Measurements from ENCODE around the gene HEXIM1.

HEXIM1 gene

GRCh38 chr17:45172541-45173286 lies 24.4 kb downstream of the HEXIM1 start:
- Histone ChIP-seq H3K9ac (ENCODE audit: insufficient read length) (peak overlapping the region; percentile 64), H3K27ac (peak overlapping the region; percentile 92), H3K36me3 (ENCODE audit: insufficient read depth, low read length) (no peaks in the 10 kb centered on the region), H3K4me3 (peak overlapping the region; percentile 66), H3K9me3 (ENCODE audit: low read depth, low read length) (no peaks in the 10 kb centered on the region)
- DNase-seq (ENCODE audit: low read depth, low spot score), result no peak
- TF ChIP-seq EZH2 (IDR thresholded peaks at IDR 0.05) (no peak), POLR2AphosphoS5 (IDR thresholded peaks at IDR 0.05; ENCODE audit: borderline replicate concordance, low read depth, low read length) (peak; percentile 68), FOXP2 (optimal IDR thresholded peaks at IDR 0.05; ENCODE audit: control extremely low read depth, extremely low read length, insufficient read depth) (peak; percentile 26)

DNA sequence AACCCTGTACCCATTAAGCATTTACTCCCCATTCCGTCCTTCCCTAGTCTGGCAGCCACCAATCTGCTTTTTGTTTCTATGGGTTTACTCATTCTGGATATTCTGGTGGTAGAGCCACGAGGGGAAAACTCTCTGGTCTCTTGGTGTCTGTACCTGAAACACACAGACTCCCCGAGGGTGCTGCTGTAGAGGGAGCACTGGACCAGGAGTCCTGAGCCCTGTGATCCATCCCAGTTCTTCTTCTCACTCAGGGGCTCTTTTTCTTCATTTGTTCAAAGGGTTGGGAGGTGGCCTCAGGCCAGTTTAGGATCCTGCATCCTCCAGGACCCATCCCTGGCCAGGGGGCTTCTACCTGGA lies 27.5 kb downstream of the HEXIM1 start:
- DNase-seq (ENCODE audit: low read depth, low spot score), result no peak
- H3K9me3 ChIP-seq (ENCODE audit: low read depth, low read length), result no peaks in the 10 kb centered on the region
- H3K9ac ChIP-seq (ENCODE audit: insufficient read length), result no peak overlapping the region
- no peaks in the 10 kb centered on the region for H3K36me3 ChIP-seq (ENCODE audit: insufficient read depth, low read length)
- no peak overlapping the region for H3K4me3 ChIP-seq
- H3K27ac ChIP-seq, result peak overlapping the region; percentile 47; the same call in 1 of the 2 replicates
- TF ChIP-seq POLR2AphosphoS5 (IDR thresholded peaks at IDR 0.05; ENCODE audit: borderline replicate concordance, low read depth, low read length) (no peak), FOXP2 (optimal IDR thresholded peaks at IDR 0.05; ENCODE audit: control extremely low read depth, extremely low read length, insufficient read depth) (no peak), EZH2 (IDR thresholded peaks at IDR 0.05) (no peak)

DNA sequence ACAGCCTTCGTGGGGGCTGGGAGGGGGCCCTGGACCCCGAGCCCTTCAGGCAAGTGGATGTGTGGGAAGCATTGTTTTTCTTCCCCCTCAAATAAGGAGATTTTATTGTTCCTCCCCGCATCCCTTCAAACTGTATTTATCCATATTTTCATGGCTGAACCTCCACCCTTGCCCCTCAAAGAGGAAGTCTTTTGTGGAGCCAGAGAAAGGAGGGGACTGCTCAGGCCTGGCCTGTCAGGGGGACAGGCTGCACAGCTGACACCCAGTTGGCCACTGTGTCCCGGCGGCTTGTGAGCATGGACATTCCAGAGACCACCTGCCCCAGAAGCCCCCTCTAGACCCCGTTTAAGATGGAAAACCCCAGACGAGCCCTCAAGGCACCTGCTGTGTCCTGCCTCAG lies 29.3 kb downstream of the HEXIM1 start:
- no peaks in the 10 kb centered on the region for H3K9me3 ChIP-seq (ENCODE audit: low read depth, low read length)
- no peak overlapping the region for H3K4me3 ChIP-seq
- H3K9ac ChIP-seq (ENCODE audit: insufficient read length), result no peak overlapping the region
- no peak overlapping the region for H3K27ac ChIP-seq
- no peak for TF ChIP-seq FOXP2 (optimal IDR thresholded peaks at IDR 0.05; ENCODE audit: control extremely low read depth, extremely low read length, insufficient read depth)
- TF ChIP-seq POLR2AphosphoS5 (IDR thresholded peaks at IDR 0.05; ENCODE audit: borderline replicate concordance, low read depth, low read length), result no peak
- no peak for TF ChIP-seq EZH2 (IDR thresholded peaks at IDR 0.05)
- no peaks in the 10 kb centered on the region for H3K36me3 ChIP-seq (ENCODE audit: insufficient read depth, low read length)
- DNase-seq (ENCODE audit: low read depth, low spot score), result no peak

DNA sequence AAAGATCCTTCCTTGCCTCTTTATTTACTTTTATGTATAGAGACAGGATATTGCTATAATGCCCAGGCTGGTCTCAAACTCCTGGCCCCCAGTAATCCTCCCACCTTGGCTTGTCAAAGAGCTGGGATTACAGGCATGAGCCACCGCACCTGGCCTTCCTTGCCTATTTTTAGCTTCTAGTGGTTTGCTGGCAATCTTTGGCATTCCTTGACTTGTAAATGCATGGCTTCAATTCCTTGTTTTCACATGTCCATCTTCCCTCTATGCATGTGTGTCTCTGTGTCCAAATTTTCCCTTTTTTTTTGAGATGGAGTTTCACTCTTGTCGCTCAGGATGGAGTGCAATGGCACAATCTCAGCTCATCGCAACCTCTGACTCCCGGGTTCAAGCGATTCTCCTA lies 35.9 kb downstream of the HEXIM1 start:
- no peak overlapping the region for H3K27ac ChIP-seq
- no peak overlapping the region for H3K4me3 ChIP-seq
- H3K36me3 ChIP-seq (ENCODE audit: insufficient read depth, low read length), result no peaks in the 10 kb centered on the region
- TF ChIP-seq EZH2 (IDR thresholded peaks at IDR 0.05), result no peak
- DNase-seq (ENCODE audit: low read depth, low spot score), result no peak
- no peaks in the 10 kb centered on the region for H3K9me3 ChIP-seq (ENCODE audit: low read depth, low read length)
- no peak overlapping the region for H3K9ac ChIP-seq (ENCODE audit: insufficient read length)

- no peak overlapping the region for H3K9ac ChIP-seq (ENCODE audit: insufficient read length)
- no peaks in the 10 kb centered on the region for H3K36me3 ChIP-seq (ENCODE audit: insufficient read depth, low read length)
- no peak for TF ChIP-seq EZH2 (IDR thresholded peaks at IDR 0.05)
- TF ChIP-seq FOXP2 (optimal IDR thresholded peaks at IDR 0.05; ENCODE audit: control extremely low read depth, extremely low read length, insufficient read depth), result no peak
- TF ChIP-seq POLR2AphosphoS5 (IDR thresholded peaks at IDR 0.05; ENCODE audit: borderline replicate concordance, low read depth, low read length), result no peak
- H3K4me3 ChIP-seq, result no peak overlapping the region
- no peaks in the 10 kb centered on the region for H3K9me3 ChIP-seq (ENCODE audit: low read depth, low read length)
- H3K27ac ChIP-seq, result no peak overlapping the region
- no peak for DNase-seq (ENCODE audit: low read depth, low spot score)
Measured at GRCh38 chr17:45186801-45187354, 38.6 kb downstream of the HEXIM1 start.

GRCh38 chr17:45189009-45189408 lies 40.7 kb downstream of the HEXIM1 start:
- Histone ChIP-seq H3K36me3 (ENCODE audit: insufficient read depth, low read length) (no peaks in the 10 kb centered on the region), H3K4me3 (no peak overlapping the region), H3K27ac (no peak overlapping the region), H3K9me3 (ENCODE audit: low read depth, low read length) (no peaks in the 10 kb centered on the region), H3K9ac (ENCODE audit: insufficient read length) (no peak overlapping the region)
- TF ChIP-seq POLR2AphosphoS5 (IDR thresholded peaks at IDR 0.05; ENCODE audit: borderline replicate concordance, low read depth, low read length) (no peak), EZH2 (IDR thresholded peaks at IDR 0.05) (no peak), FOXP2 (optimal IDR thresholded peaks at IDR 0.05; ENCODE audit: control extremely low read depth, extremely low read length, insufficient read depth) (no peak)
- no peak for DNase-seq (ENCODE audit: low read depth, low spot score)

GRCh38 chr17:45190503-45191255 lies 42.4 kb downstream of the HEXIM1 start:
- no peak for DNase-seq (ENCODE audit: low read depth, low spot score)
- H3K9ac ChIP-seq (ENCODE audit: insufficient read length), result no peak overlapping the region
- no peaks in the 10 kb centered on the region for H3K36me3 ChIP-seq (ENCODE audit: insufficient read depth, low read length)
- TF ChIP-seq EZH2 (IDR thresholded peaks at IDR 0.05), result no peak
- no peak overlapping the region for H3K27ac ChIP-seq
- H3K4me3 ChIP-seq, result no peak overlapping the region
- no peaks in the 10 kb centered on the region for H3K9me3 ChIP-seq (ENCODE audit: low read depth, low read length)

- Histone ChIP-seq H3K9me3 (ENCODE audit: low read depth, low read length) (no peaks in the 10 kb centered on the region), H3K27ac (no peak overlapping the region), H3K9ac (ENCODE audit: insufficient read length) (no peak overlapping the region), H3K36me3 (ENCODE audit: insufficient read depth, low read length) (no peaks in the 10 kb centered on the region), H3K4me3 (no peak overlapping the region)
- TF ChIP-seq EZH2 (IDR thresholded peaks at IDR 0.05) (no peak), POLR2AphosphoS5 (IDR thresholded peaks at IDR 0.05; ENCODE audit: borderline replicate concordance, low read depth, low read length) (no peak), FOXP2 (optimal IDR thresholded peaks at IDR 0.05; ENCODE audit: control extremely low read depth, extremely low read length, insufficient read depth) (no peak)
- no peak for DNase-seq (ENCODE audit: low read depth, low spot score)
Measured at GRCh38 chr17:45195424-45195823, 47.1 kb downstream of the HEXIM1 start.
